PFSK-1 (cell line): ENCODE results near the gene UEVLD.

Experiments
- REST ChIP-seq, 2 experiments: IDR thresholded peaks; 2 replicates each; pipeline versions ENCODE4 v1.6.1 to v1.8.0; 2011 to 2012; ENCODE audit warnings: low read depth in 2 of 2, low read length in 2 of 2, control low read depth in 1 of 2, inconsistent platforms in 1 of 2, mild to moderate bottlenecking in 1 of 2, moderate library complexity in 1 of 2; ENCODE audit not compliant: insufficient read depth in 1 of 2
- TAF1 ChIP-seq: IDR thresholded peaks from 2 replicates; pipeline ENCODE4 v1.6.1; 2012; ENCODE audit warnings: low read length, control low read depth, borderline replicate concordance; ENCODE audit not compliant: insufficient read depth

GRCh38 chr11:18492888-18493287 lies 95.6 kb downstream of the UEVLD start:
- TF ChIP-seq REST (IDR thresholded peaks at IDR 0.05; ENCODE audit: insufficient read depth in 1 of 2, low read depth in 2 of 2, low read length in 2 of 2) (no peak), TAF1 (no peak)
